Endothelial cell of hepatic sinusoid (primary cell): ENCODE measurements around the gene POLR2M.

Experiments used
- in situ Hi-C: cut with HindIII; loops from 2 replicates; pipeline ENCODE4 v1.10.0; 2017; ENCODE audit warnings: low sequenced_read_pairs

Gene POLR2M

DNA sequence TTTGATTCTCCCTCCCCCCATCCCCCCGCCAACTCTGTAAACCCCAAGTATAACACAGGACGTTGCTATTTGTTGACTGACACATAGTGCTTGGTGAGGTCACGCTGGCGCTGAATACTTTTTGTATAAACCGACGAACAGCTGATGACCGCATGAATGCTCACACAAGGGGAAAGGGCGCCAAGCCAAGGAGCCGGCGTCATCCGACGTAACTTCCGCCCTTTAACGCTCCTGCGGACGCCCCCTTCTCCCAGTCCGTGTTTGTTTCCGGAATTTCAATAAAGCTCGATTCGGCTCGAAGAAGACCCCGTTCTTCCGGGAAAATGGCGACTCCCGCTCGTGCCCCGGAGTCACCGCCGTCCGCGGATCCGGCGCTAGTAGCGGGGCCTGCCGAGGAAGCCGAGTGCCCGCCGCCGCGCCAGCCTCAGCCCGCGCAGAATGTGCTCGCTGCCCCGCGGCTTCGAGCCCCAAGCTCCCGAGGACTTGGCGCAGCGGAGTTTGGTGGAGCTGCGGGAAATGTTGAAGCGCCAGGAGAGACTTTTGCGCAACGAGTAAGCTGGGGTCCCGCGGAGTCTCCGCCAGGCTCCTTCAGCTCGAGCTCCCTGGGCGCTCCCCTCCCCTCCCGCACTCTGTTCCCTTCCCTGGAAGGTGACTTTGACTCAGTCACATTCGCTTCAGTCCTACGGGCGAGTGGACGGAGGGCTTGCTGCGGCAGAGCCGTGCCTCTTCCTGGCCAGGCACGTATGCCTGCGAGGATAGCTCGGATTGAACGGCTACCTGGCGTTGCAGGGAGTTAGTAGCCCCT lies at the start of gene POLR2M:
POLR2M (plus strand) TSS at position 310 of the 805 bp plus-strand sequence; CDS start at position 439, 129 bp downstream.
- in situ Hi-C loops, result no loop called here

DNA sequence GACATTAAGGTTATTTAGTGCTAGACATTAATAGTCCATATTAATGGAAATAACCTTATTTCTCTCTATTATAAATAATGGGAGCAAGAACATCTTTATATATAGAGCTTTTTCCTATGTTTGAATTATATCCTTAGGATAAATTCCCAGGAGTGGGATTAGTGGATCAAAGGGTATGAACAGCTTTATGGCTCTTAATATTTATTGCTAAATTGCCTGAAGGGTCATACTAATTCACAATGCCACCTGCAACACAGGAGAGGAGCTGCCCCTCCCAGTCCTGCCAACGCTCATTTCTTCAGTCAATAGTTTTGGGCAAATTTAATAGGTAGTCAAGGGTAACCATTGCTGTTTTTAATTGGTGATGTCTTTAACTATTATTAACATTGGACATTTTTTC lies 48.9 kb upstream of the POLR2M start:
- in situ Hi-C loops, result no loop called here

DNA sequence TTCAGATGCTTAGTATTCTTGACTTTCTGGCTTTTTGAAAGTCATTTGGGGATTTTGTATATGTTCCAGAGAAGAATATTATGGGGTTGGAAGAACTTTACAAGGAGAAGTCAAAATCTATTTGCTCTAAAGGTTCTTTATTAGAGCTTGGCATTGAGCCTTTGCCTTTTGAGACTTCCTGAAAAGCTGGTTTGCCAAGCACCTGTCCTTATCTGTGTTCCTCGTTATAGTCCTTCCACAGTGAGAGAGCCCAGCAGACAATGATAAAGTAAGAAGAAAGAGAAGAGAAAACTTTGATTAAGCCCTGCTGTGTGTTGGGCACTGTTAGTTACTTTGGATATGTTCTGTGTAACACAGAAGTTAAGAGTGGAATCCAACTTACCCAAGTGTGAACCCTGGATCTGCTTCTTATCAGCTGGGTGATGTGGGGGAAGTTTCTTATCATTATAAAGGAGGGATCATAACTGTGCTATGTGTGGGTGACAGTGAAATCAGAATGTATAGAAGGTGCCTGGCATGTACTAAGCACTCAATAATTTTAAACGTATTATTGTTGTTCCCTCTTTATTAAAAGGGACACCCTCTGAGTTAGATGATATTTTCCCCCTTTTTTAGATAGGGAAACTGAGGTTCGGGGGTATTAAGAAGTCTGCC lies 44.3 kb upstream of the POLR2M start:
- in situ Hi-C loops, result no loop called here

DNA sequence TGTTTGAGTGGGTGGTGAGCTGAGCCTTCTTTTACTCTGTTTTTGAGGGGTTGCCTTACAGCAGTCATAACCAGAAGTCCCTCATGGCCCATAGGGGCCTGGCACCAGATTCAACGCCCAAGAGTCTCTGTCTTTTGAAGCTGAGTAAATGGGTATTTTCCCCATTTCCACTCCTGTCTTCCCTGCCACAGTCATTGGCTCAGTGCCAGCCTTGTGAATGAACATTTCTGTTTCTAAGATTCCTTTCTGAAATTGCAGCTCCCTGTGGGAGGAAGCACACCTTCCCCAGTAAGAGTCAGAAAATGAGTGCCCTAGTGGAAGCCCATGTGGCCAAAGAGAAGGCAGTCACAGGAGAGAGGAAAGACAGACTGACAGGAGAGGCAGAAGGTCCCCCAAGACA lies 43.7 kb upstream of the POLR2M start:
- in situ Hi-C loops, result no loop called here

DNA sequence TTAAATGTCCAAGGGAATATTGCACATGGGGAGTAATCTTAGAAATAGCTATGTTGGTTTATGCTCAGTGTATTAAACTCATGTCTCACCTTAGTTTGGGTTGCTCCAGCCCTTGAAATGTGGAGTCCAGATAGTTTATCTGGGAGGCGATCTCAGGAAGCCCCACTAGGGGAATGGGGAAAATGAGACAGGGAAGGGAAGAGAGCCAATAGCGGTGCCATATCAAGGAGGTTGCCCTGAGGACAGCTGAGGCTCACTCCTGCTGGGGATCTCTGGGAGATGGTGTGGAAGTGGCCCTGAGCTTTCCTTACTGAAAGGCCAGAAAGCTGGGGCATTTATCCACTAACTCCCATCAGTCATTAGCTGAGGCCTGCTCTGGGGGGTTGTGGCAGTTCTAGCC lies 43.3 kb upstream of the POLR2M start:
- in situ Hi-C loops, result no loop called here

DNA sequence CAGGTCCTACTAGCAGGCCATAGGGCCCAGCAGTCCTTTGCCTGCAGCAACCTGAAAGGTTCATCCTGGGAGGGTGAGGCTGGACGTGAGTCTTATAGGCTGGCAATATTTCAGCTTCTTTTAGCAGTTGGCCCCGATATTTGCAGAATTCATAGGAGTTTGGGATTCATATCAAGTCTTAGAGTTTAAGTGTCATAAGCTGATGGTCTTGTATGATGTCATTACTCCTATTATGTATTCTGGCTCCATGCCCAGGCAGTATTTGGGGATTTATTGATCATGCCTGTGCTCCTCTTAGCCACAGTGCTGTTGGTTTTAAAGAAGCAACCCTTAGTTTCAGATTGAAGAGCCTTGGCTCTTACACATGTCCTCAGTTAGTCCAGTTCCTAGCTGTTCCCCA lies 41.3 kb upstream of the POLR2M start:
- in situ Hi-C loops, result no loop called here

DNA sequence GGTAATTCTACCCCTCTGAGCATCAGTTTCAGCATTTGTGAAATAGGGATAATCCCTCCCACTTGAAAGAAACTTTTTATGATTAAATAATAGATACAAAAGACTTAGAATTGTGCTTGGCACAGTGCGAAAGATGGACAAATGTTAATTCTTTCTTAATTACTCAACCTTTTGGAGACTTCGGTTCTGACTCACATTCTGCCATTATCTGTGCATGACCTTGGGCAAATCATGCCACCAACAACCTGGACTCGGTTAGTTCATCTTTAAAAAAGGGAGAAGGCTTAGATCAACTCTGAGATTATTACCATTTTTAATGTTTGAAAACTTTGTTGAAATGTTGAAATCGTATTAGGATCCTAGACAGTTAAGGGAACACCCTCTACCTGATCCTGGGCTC lies 40.6 kb upstream of the POLR2M start:
- in situ Hi-C loops, result no loop called here

DNA sequence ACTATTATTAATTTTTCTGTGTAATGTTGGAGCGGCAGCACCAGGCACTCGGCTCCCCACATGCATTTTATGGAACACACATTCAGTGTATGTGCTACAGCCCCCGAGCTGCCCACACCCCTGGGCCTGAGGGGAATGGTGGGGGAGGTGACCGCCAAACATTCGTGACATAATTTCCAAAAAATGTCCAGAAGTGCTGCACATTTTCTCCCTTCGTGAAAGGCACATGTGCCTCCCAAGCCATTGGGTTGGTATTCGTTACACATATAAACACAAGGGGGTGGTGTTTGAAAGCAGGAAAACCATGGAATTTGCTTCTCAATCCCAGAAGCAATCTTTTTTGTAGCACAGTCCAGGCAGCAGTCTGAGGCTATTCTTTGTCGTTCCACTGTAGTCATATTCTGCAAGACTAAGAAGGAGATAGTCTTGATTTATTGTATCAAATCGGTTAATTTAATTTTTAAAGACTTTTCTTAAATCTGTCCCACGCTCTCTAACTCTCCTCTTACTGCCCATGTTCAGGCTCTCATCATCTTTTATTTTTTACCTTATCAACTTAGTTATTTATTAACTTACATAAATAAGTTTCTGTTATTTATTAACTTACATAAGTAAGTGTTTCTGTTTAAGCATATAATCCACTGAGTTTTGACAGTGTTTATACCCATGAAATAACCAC lies 39.2 kb upstream of the POLR2M start:
- in situ Hi-C loops, result no loop called here

DNA sequence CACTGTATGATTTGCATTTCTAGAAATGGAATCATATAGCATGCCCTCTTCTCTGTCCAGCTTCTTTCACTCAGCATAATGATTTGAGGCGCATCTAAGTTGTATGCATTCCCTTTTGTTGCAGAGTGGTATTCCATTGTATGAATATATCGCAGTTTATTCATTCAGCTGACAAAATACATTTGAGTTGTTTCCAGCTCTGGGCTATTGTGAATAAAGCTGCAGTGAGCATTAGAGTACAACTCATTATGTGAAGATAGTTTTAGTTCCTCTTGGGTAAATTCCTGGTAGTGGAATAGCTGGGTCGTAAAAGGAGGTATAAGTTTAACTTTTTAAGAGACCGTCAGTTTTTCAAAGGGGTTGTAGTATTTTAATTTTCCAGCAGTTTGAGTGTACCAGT lies 38.5 kb upstream of the POLR2M start:
- in situ Hi-C loops, result no loop called here

DNA sequence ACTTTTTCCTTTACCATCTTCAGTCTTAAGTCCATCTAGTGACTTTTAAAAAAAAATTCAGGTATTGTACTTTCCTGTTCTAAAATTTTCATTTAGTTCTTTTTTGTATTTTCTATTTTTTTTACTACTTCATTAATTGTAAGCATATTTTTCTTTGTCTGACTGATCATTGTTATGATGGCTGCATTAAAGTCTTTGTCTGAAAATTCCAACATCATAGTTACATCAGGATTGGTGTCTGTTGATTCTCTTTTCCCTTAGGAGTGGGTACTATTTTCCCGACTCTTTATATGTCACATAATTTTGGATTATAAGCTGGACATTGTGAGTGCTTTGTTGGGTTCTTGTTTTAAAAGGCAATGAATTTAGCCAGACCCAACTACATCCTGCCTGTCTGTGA lies 34.9 kb upstream of the POLR2M start:
- in situ Hi-C loops, result no loop called here

DNA sequence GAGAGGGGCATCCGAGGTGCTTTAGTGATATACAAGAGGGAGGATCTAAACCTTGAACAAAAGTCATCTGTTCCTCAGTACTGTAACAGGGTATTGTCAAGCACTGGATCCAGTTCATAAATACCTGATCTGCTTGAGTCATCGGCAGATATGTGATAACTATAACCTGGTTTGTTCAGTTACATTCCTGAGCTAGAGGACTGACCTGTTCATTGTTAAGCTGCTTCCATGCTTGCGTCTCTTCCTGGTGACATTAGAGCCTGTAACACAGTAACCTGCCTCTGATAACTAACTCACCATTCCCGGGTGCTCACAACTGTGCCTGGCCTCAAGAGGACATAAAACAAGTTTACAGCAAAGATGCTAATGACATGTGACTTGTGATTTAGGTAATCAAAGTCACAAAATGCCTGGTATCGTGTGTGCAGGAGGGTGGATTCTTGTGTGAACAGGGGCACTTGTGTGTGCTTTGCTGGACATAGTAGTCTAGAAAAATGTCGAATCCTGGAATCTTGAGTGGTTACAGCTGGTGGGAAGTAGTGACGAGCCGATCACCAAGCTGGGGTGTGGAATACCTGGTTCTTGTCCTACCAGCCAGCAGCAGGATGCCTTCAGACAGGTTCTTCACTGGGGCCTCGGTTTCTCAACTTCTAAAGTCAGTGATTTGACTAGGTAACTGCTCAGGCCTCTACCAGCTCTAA lies 30.9 kb upstream of the POLR2M start:
- in situ Hi-C loops, result no loop called here

DNA sequence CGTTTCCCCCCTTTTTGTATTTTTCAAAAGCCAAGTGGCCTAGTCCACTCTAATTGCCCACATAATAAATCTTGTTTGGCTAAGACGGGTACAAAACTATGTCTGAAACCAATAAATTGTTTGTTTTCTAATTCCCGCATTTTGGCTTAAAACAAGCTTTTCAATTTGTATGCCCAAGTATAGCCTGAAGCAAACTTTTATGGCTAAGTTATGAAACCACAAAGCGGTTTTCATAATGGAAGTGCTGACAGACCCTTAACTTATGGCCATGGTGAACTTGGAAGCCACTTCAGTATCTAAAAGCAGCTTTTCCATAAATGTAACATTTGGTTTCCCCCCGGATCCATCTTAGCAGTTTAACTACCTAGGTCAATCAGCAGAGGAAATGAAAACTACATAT lies 29.9 kb upstream of the POLR2M start:
- in situ Hi-C loops, result no loop called here

DNA sequence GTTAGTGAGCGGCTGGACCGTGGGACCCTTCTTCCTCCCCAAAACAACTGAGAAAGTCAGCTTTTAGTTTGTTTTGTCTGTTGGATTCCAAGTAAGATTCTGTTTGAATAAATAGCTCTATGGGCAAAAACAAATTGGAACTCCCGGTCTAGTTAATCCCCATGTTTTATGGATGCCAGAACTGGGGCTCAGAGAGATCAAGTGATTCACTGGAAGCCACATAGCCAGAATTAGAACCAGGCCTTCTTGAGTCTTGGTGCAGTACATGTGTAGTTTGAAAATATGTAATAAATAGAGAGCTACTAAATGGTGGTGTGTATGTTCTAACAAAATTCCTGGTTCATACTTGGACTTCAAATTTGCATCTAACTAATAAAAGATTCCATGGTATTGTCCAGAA lies 29.3 kb upstream of the POLR2M start:
- in situ Hi-C loops, result no loop called here

DNA sequence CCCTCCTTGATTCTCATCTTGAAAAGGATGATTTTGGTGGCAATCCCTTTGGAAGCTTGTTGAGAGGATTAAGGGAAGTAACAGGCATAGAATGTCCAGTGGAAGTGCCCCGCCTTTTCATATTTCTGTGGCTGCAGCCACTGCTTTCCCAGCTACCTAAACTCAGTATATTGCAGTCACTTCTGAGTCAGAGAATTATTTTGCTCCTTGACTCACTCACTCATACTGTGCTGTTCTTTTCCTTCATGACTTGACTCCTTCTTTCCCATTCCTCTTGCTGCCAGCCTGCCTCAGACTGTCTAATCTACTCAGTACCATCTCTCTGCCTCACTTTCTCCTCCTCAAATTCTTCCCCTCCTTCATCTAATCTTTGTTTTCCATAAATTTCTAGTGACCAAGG lies 26.5 kb upstream of the POLR2M start:
- in situ Hi-C loops, result no loop called here

DNA sequence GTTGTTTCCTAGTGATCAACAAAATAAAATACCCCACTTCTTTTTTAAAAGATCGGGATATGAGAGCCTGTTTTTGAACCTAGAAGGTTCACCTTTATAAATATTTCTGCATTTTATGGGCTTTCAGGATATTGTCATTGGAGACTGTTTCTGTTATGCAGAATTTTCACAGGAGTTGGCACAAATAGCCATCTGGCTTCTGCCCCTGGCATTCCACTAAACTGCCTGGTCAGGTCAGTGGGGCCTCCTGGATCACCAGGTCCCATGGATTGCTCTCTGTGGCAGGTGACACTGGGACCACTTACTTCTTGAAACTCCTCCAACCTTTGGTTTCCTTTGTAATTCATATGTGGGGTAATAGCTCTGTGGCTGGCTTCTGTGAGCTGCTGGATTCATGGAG lies 25.5 kb upstream of the POLR2M start:
- in situ Hi-C loops, result no loop called here

DNA sequence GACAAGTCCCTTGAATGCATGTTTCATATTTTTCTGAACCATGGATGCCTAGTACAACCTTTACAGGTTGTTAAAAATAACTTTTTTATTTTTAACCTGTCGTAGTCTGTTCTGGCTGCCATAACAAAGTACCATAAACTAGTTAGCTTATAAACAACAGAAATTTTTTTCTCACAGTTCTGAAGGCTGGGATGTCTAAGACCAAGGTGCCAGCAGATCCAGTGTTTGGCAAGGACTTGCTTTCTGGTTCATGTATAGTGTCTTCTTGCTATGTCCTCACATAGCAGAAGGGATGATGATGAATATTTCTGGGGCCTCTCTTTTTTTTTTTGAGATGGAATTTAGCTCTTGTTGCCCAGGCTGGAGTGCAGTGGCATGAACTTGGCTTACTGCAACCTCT lies 23.0 kb upstream of the POLR2M start:
- in situ Hi-C loops, result no loop called here

DNA sequence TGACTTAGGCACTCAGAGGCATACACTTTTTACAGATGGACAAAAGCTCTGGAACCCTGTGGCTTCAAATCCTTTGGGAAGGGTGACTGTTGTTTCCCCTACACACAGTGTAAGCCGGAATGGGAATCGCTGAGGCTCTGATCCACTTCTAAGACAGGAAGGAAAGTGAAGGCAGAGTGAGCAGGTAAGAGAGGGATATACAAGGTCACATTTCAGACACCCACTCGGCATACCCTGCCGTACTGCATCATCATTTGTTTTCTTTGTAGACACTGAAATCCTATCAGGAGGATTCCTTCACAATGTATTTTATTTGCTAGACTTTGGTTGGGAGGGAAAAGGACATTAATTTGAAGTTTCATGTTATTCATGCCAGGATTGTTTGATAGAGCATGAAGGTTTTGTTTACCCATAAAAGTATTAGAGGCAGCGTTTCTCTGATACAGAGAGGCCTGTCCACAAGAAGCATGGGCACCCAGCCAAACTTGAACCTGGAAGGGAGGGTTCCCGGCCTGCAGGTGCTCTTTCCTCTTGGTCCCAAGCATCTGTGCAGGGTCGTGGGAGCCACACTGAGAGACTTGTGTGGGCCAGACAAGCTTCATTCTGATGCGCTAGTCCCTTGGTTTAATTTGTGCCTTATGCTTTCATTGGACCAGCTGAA lies 21.9 kb upstream of the POLR2M start:
- in situ Hi-C loops, result no loop called here

DNA sequence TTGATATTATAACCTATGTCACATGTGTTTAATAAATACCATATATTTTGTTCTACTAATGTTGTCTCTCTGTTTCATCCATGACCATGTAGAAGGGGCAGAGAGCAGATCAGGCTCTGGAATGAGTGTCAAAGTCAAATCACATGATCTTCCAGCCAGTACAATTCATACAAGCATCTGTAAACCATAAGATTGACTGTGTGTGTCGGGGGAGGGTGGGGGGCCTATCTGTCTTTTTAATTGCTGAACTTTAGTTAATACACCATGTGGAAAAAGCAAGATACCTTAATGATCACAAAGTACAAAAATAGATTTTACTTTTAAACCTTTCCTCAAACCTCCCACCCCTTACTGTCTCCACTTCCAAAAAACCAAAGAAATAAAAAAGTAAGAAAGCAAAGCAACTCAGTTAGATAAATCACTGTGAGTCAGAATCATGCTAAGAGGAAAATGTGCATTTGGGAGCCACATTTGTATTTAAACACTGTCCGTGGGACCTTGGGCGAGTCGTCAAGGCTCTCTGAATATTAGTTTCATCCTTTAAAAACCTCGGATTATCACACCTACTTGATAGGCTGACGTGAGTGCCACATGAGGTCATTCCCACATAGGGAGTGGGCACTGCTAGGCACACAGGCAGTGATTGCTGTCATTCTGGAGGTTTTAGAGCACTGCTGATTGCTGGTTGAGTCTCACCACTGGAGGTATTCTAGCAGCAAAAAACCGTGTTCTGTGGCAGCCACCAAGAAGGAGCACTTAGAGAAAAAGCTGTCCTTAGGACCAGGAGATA lies 21.0 kb upstream of the POLR2M start:
- in situ Hi-C loops, result no loop called here

DNA sequence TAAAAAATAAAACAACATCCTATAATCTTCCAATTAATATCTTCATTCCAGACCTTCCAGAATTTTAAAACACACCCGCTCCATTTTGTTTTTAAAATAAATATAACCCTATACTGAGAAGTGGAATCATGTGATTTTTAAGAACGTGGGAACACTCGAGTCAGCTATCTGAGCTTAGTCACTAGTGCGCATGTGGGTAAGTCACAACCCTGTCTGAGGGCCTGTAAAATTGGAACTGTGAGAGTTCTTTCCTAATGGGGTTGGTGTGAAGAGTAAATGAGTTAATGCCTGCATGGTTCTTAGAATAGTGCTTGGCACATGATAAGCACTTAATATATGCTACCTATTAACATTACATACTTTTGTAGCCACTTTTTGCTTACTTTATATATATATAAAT lies 19.9 kb upstream of the POLR2M start:
- in situ Hi-C loops, result no loop called here

DNA sequence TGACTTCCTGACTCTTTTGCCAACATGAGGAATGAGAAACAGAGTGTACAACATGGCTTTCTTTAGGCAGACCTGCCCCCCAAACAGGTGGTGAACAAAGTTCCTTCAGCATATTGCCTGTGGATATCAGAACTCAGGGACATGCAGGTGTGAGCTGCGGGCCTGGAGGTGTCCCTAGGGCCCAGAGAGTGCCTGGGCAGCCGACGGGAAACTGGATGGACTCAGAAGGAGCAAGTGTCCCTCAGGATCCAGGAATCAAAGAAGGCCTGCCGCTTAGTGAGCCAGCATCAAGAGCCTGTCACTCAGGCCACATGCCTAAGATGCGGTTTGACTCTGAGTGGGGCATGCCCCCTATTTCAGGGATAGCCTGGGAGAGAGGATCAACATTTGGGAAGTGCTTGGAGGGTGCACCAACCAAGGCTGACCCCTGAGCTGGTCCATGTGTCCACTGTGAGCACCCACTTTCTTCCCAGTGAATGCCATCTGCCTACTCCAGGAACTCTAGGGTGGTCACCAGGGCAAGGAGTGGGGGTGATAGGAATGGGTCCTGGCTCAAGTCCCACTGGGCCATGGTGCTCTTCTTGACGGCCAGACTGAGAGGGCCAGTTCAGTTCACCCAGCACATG lies 16.1 kb upstream of the POLR2M start:
- in situ Hi-C loops, result no loop called here
